ENCODE results near the gene GHSR.

The GHSR gene

DNA sequence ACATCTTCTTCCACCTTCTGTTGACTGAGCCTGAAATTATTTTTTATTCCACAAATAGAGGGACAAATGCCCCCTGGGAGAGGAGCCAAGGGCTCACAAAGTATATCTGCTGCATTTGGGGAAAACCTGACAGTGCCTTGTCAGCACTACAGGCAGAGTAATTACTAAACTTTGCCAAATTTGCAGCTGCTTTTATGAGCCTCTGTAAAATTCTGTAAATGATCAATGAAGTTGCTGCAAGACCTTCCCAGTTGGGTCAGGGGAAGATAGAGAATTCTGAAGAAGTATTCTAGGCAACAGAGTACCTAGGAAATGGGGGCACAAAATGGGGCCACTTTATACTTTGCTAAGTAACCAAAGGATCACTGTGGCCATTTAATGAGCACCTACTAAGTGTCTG is 10.5 kb downstream of the GHSR start:
- DNase-seq = no peak

DNA sequence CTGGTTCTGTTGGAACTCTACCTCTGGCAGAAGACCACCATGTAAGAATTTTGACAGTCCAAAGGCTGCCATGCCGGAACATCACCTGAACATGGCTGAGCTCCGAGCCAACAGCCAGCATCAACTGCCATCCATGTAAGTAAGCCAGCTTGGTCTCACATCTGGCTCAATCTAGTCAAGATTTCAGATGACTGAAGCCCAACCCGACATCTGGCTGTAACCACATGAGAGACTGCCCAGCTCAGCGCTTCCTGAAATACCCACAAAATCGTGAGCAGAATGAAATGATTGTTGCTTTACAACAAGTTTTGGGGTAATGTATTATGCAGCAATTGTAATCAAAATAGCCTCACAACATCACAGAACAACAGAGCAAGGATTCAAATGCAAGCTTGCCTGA is 32.9 kb downstream of the GHSR start:
- DNase-seq = no peak

DNA sequence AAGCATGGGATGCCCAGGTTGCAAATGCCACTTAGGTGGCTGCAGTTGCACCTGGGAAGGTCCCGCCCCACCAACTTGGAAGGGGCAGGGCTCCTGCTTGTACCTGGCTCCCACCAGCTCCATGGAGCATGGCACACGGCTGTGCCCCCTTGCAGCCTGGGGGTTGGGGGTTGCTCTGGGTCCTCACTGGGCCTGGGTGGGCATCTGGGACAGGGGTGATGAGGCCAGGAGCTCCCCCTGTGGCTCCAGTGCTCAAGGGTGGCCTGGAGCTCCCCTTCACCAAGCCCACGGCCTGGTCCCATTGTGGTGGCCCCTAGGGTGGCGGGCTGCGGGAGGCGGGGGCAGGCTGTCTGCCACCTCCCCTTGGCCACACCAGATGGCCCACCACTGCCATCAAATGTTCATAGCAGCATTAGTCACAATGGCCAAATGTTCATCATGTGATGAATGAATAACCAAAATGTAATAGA is 36.7 kb downstream of the GHSR start:
- no peak for DNase-seq

DNA sequence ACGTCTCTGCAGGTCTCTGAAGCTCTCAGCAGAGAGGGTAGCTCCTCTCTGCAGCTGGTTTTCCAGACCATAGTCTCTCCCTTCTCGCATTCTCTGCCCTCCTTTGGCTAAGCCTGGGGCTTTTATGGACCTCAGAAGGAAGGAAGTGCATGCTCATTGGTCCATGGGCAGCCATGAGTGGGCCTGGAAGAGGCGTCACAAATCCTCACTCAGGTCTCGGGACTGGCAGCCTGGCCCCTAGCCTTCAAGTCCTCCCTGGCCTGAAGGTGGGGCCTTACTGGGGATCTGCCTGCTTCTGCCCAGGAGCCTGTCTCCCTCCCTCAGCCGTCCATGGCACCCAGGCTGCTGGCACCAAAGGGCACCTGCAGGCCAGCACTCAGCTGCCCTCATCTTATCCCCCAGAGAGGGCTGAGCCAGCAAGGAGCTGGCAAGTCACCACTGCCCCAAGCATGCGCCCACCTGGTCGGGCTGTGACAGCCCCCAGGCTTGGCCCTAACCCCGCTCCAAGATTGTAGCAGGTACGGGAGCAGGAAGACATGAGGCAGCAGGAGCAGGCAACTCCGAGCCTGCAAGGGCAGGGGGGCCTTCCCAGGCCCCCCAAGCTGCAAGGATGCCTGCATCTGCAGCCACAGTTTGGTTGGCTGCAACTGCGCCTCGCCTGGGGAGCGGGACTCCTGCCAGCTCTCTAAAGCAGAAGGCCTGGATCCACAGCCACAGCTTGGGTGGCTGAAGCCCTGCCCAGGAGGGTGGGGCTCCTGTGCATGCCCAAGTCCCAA is 37.4 kb downstream of the GHSR start:
- DNase-seq = no peak

DNA sequence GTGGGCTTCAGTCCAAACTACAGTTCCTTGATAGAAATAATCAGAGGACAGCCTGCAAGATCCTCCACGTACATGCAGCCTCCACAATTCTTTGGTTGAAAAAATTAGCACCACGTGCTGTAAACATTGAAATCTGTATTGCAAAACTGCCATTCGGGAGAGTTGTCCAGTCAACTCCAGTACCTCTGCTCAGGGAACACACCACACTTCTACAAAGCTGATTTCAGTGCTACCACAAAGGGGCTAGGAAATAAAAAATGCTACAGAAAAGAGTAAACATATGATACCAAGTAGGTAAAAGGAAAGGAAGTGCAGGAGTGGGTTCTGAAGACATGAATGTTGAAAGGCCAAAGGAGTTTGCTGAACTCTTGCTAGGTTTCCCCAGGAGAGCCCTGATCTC is 40.4 kb downstream of the GHSR start:
- no peak for DNase-seq

DNA sequence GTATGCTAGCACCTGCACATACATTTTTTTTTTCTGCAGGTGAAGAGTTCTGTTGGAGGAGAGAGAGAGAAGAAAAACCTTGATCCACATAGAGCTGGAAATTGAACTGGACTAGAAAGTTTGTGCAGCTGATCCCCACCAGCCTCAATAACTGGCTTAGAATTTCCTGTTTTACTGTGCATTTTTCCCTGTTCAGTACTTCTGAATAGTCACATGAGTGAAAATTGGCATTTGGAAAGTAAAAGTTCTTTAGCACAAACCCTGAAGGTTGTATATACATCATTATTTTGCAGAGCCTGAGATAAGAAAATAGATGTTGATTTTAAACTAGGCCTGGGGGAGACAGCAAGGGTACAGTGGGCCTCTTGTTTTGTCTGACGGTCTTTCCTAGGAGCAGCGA is 42.3 kb downstream of the GHSR start:
- no peak for DNase-seq

DNA sequence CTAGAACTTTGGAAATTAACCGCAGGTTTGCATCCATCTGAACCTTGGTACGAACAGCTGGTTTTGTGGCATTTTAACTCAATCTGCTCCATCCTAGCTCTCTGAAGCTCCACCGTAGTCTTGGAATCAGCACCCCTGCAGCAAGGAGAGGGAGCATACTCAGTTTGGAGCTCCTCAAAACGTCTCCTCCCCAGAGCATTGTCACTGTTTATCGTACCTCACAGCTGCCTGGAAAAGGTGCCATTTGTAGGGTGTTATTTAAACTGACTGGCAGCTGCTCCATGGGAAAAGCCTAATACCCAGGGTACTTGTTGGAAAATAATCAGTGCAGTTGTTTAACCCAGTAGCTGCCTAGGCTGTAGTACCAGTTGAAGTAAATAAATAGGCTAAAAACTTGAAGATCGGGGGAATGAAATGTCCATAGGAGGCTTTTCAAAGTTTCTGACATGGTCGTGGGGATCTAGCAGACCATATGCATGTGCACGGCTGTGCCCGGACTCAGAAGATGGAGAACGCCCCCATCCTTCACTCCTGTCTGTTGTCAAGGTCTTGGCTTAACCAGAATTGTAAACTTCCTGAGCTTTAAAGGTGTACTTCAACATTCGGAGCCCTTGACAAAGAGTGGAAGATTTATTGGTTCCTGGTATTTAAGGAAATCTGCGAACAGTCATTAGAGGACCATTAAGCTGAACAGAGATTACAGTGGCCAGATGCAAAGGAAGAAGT is 43.9 kb downstream of the GHSR start:
- no peak for DNase-seq

DNA sequence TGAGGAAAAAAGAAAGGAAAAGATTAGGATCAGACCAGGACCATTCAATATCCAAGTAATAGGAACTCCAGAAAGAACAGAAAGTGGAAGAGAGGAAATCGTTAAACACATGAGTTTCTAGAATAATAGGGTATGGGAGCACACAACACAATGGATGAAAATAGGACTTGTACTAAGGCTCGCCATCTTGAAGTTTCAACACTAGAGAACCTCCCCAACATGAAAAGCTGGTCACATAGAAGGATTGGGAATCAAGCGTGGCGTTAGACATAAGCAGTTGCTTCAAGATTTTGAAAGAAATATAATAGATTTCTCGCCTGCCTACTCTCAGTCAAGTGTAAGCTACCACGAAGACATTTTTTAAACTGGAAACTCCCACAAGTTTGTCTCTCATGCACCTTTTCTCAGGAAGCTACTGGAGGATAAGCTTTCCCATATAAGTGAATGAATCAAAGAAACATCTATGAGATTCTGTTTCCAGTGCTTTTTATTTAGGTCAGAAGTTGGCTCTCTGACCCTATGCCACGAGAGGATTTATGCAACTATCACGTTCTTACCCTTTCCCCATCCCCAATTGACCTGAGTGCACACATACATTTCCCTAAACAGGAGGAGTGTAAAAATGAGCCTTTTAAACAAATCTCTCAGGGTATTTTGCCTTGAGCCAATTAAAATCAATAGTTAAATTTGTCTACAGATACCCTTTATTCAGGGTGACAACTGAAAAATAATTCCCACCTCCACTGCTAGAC is 45.2 kb downstream of the GHSR start:
- DNase-seq = no peak

DNA sequence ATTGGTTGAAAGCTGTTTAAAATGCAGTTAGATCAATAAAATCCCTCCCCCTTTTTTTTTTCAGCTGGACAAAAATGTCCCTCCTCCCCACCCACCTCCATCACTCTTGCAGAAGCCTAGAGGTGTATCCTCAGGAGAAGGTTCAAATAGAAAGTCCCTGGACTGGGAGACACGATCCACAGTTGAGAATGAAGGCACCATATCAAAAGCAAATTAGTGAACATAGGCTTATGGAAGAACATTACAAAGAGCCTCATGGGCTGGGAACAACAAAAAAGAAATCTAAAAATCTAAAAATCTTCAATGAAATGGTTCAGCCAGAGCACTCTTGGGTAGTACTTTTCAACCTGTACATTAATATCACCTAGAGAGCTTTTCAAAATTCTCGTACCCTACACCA is 46.2 kb downstream of the GHSR start:
- DNase-seq = no peak

DNA sequence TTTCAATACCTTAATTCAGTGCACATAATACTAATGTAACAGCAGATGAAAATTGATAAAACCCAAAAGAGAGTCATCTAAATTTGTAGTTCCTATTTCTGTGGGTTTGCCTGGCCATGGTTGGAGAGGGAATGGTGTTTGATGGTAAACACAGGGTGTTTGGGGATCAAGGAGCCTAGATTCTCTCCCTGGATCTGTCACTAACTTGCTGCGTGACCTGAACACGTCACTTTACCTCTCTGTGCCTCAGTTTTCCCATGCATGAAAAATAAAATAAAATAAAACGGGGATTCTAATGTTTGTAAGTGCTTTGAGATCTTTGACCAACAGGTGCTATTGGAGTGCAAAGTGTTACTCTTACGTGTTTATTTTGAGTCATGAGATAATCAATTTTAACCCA is 49.8 kb downstream of the GHSR start:
- DNase-seq = no peak

DNA sequence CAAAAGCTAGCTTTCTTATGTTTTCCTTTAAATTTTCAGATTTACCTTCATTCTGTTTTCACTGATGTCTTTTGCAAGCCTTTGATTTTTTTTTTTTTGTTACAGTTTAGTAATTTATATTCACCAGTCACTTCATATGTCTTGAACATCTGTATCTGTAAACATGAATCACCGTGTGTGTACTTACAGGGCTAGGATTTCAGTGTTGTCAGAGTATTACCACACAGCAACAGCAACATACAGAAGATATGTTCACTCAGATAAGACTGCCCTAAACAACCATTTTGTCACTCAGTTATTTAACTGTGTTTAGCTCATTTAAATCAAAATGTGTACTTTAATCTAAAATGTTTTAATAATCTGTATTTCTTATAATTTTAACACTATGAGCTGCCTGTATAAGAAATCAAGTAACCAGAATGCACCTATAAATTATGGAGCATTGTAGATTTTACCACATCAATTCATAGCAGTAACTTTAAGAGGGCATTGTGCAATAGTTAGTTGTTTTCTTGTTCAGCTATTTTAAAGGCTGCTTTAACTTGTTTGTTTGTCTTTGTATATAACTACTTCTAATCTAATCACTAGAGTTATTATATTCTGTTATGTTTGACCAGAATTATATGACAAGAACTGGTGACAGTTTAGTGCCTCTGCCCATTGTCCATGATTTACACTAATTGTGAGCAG is 50.4 kb downstream of the GHSR start:
- no peak for DNase-seq

DNA sequence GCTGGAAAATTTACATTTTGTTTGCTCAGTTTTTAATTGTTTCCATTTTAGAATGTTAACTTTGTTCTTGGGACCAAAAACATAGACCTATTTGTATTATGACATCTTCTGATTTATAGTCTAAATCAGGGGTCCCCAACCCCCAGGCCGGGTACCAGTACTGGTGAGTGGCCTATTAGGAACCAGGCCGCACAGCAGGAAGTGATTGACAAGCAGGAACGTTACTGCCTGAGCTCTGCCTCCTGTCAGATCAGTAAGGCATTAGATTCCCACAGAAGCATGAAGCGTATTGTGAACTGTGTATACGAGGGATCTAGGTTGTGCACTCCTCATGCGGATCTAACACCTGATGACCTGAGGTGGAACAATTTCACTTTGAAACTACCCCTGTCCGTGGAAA is 51.9 kb downstream of the GHSR start:
- no peak for DNase-seq

DNA sequence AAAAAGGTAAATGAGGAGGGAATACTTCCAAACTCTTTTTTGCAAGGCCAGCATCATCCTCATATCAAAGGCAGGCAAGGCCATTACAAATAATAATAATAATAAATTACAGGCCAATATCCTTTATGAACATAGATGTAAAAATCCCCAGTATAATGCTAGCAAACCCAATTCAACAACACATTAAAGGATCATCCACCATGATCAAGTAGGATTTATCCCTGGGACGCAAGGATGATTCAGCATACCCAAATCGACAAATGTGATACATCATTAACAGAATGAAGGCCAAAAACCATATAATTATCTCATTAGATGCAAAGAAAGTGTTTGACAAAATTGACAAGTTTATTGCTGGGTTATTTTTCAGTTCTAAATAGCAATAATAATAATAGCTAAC is 53.6 kb downstream of the GHSR start:
- DNase-seq = no peak
